Glomerular visceral epithelial cell (primary cell): ENCODE measurements around the gene DOCK1.

Source experiments
- DNase-seq: peaks from one replicate; pipeline ENCODE4 v3.0.0-alpha.2; 2016; ENCODE audit errors: extremely low spot score

The DOCK1 gene

DNA sequence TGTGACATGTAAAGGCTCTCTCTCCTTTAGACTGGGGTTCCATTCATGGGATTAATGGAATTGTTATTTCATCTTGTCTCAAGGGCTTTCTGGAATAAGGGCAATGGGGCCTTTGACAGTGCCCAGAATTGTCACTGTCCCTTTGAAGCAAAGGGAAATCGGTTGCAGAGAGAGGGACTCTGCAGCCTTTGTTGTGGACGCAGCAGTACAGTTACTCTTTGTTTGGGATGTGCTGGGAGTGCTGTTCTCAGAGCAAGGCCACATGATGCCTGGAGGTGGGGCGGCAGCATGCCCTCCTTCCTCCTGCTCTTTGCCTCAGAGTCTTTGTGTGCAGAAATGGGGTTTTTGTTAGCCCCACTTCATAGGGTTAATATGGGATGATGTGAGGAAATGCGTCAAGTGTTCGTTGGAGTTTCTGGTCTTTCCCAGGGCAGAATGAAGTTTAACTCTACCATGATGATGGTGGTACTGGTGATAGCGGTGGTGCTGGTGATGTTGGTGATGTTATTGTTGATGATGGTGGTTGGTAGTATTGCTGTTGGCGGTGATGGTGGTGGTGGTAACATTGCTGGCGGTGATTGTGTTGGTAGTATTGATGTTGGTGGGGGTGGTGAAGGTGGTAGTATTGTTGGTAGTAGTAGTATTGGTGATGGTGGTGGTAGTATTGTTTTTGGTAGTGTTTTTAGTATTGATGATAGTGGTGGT is 45.3 kb downstream of the DOCK1 start:
- no peak for DNase-seq

DNA sequence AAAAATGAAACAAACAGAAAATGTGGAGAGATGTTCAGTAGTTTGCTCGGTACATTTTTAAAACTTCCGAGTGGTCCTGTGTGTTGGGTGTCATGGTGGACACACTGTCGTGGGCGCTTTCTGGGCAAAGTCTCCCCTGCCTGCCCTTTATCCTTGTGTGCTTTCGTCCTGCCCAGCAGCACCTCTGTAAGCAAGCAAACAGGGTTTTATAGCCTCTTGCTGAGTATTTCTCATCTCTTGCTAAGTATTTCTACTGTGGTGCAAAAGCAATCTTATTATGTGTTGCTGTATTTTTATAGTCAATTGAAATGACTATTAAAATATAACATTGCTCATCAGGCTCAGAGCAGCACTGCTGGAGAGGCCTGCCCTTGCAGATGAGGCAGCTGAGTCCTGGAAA is 48.7 kb downstream of the DOCK1 start:
- no peak for DNase-seq

DNA sequence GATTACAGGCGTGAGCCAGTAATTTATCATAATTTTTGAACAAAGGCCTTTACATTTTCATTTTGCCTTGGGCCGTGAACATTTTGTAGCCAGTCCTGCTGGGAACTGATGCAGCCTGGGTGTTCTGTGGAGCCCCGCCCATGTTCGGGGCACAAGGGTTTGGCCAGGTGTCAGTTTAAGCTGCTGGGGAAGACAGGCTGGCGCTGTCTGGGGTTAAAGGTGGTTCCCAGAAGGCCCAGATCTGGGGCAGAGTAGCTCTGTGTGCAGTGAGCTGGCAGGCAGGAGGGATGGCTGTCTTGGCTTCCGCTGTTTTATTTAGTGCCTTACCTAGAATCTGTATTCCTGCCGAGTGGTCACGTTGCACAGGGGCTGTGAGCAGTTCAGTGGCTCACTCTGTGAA is 50.2 kb downstream of the DOCK1 start:
- DNase-seq: no peak

DNA sequence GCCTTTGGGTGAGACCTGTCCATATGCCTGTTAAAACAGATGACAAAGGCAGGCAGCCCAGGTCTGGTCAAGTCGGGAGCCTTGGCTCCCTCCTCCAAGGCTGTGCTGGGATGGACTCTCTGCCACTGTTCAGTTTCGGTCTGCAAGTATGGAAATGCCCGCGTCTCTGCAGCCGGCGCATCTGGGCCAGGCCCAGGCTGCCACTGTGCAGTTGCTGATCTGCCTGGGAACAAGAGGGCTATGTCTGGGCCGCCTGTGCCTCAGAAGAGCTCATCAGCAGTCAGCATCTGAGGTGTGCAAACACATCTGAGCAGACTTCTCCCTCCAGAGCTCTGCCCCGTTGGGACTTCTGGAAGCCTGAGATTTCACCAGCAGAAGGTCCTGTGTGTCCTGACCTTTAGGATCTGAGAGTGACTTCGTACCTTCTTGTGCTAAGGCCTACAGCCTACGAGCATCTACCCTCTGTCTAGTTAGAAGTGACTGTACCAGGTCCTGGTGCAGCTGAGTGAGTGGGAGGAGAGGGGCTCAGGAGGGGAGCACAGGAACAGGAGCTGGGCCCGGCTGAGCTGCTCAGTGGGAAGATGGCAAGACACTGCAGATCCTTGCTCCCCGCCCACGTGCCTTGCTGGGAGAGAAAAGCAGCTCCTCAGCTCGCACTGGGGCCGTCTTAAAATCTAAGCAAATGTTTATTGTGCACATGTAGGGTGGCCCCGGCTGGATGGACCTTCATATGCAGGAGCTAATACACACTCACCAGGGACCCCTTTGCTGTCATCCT is 50.9 kb downstream of the DOCK1 start:
- DNase-seq: no peak

- DNase-seq: no peak
These were observed 51.5 kb downstream of the DOCK1 start for GRCh38 chr10:126956712-126957108.

GRCh38 chr10:126957111-126957510 is 51.9 kb downstream of the DOCK1 start:
- no peak for DNase-seq

- no peak for DNase-seq
These were observed 54.2 kb downstream of the DOCK1 start for GRCh38 chr10:126959431-126959830.

GRCh38 chr10:126959906-126960685 is 54.9 kb downstream of the DOCK1 start:
- peak; percentile 6 for DNase-seq

GRCh38 chr10:126963354-126963753 is 58.1 kb downstream of the DOCK1 start:
- DNase-seq: no peak

GRCh38 chr10:126964190-126964589 is 59.0 kb downstream of the DOCK1 start:
- no peak for DNase-seq

GRCh38 chr10:126966938-126967337 is 61.7 kb downstream of the DOCK1 start:
- no peak for DNase-seq

DNA sequence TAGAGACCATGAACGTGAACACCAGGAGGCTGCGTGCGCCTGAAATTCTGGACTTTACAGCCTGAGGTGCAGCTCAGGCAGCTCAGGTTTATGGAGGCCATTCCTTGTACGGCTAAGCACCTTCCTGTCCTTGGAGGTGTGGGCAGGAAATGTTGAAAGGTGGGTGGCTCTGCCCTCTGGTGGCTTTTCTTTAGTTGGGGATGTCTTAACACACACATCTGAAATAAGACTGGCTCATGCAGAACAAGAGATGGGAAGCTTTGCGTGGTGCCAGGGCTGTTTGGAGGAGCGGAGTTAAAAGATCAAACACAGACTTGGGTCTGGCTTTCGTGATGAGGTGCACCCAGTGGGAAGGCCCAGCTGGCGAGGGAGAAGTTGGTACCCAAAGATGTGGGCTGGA is 64.1 kb downstream of the DOCK1 start:
- peak; percentile 42 for DNase-seq

GRCh38 chr10:126972635-126973414 is 67.6 kb downstream of the DOCK1 start:
- peak; percentile 92 for DNase-seq

GRCh38 chr10:126975221-126975620 is 70.0 kb downstream of the DOCK1 start:
- DNase-seq: no peak

DNA sequence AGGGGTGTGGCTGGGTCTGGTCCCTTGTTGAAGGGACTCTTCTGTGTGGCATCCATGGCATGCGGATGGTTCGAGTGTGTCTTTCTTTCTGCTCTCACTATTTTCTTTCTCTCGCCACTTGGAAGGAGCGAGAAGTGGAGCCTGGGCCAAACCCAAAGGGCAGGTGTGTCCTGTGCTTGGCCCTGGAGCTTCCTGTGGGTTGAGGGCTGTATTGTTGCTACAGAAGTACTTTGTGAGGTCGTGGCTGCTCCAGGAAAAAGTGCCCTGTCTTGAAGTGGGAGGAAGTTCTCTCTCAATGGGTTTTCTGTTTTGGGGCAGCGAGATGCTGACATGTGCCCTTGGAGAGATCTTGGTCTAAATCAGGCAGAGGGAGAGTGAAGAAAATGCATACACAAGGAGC is 72.0 kb downstream of the DOCK1 start:
- no peak for DNase-seq

DNA sequence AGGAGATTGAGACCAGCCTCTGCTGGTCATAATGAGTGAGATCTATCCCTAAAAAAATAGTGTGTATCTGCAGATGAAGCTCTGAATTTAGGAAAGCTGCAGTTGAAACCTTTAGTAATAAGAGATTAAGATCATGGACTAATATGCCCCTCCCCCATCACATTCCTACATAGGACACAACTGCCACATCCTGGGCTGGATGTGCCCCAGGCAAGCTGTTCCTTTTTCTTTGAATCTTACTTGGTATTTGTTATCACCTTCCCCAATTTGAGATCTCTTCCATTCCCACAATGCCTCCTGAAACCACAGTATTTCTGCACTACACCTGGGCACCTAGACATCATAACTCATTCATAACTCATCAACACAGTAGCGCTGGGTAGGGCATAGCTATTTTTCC is 74.1 kb downstream of the DOCK1 start:
- no peak for DNase-seq

DNA sequence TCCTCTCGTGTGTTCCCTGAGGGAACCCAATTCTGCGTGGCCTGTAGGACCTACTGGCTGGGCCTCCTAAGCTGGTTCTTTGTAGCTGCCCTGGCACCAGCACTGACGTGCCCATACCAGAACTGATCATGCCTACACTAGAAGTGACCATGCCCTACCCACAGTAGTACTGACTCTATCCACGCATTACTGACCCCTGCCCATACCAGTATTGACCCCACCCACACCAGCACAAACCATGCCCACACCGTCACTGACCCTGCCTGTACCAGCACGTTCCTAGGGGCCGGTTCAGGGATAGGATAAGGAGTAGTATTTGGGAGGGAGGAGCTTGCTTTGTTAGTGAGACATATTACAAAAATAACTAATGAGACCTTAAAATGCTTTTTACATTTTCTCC is 88.0 kb downstream of the DOCK1 start:
- DNase-seq: no peak

GRCh38 chr10:126997801-126998590 is 92.8 kb downstream of the DOCK1 start:
- no peak for DNase-seq

GRCh38 chr10:127000598-127000997 is 95.4 kb downstream of the DOCK1 start:
- DNase-seq: no peak

- DNase-seq: no peak
These were observed 97.9 kb downstream of the DOCK1 start for GRCh38 chr10:127003032-127003685.
